ENCODE measurements around the gene GPLD1.

The GPLD1 gene, protein sequence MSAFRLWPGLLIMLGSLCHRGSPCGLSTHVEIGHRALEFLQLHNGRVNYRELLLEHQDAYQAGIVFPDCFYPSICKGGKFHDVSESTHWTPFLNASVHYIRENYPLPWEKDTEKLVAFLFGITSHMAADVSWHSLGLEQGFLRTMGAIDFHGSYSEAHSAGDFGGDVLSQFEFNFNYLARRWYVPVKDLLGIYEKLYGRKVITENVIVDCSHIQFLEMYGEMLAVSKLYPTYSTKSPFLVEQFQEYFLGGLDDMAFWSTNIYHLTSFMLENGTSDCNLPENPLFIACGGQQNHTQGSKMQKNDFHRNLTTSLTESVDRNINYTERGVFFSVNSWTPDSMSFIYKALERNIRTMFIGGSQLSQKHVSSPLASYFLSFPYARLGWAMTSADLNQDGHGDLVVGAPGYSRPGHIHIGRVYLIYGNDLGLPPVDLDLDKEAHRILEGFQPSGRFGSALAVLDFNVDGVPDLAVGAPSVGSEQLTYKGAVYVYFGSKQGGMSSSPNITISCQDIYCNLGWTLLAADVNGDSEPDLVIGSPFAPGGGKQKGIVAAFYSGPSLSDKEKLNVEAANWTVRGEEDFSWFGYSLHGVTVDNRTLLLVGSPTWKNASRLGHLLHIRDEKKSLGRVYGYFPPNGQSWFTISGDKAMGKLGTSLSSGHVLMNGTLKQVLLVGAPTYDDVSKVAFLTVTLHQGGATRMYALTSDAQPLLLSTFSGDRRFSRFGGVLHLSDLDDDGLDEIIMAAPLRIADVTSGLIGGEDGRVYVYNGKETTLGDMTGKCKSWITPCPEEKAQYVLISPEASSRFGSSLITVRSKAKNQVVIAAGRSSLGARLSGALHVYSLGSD

DNA sequence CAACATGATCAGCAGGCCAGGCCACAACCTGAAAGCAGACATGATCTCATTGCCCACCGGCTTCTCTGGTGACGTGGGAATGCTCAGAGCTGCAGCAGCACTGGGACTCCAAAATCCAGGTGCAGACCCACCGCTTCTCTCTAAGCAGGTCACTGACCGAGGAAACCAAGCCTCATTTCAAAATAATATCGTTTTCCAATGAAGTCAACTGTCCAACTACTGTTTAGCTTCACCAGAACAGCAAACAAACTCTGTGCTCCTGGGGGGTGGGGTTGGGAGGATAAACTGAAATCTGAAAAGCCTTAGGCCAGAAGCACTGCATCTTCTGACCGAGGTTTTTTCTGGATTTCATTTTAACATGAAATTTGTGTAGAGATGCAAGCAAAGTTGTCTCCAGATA, at the start of gene GPLD1:
GPLD1 (minus strand) TSS at position 109 of the 400 bp plus-strand sequence; CDS start at position 42, 67 bp downstream.
- ATAC-seq (ENCODE audit: insufficient read depth, low read depth): no peak
- no peak for DNase-seq
- H3K79me2 ChIP-seq (ENCODE audit: insufficient read depth, low read length): 0 out of 2 replicates have a peak, but pooled peaks cover 4% of the 10 kb centered on the region
- no peaks in the 10 kb centered on the region for H3K36me3 ChIP-seq (ENCODE audit: insufficient read depth, low read length)
- no peak within 1 kb of the TSS for H3K4me3 ChIP-seq (ENCODE audit: low read depth in 1 of 2, low read length in 2 of 2)
- TF ChIP-seq CTCF (IDR thresholded peaks at IDR 0.05; ENCODE audit: borderline replicate concordance, extremely low read depth, low read length, poor library complexity, severe bottlenecking) (no peak), EZH2 (IDR thresholded peaks at IDR 0.05; ENCODE audit: borderline replicate concordance, low read depth, low read length, severe bottlenecking) (no peak)
- H3K9ac ChIP-seq (ENCODE audit: low read depth, low read length): no peak within 1 kb of the TSS
- no peaks in the 10 kb centered on the region for H3K27me3 ChIP-seq (ENCODE audit: insufficient read depth, low read length, poor library complexity)
- H3K4me2 ChIP-seq (ENCODE audit: insufficient read depth, low read length): no peak within 1 kb of the TSS
- H3K27ac ChIP-seq (ENCODE audit: low read length): no peak within 1 kb of the TSS
- no peak within 1 kb of the TSS for H2AFZ ChIP-seq (ENCODE audit: low read depth, low read length)
- peaks cover 21% of the 10 kb centered on the region for H3K4me1 ChIP-seq (ENCODE audit: insufficient read depth, low read length)
- H4K20me1 ChIP-seq (ENCODE audit: insufficient read depth, low read length): no peaks in the 10 kb centered on the region
- no peaks in the 10 kb centered on the region for H3K9me3 ChIP-seq (ENCODE audit: insufficient read depth, low read length, severe bottlenecking)

DNA sequence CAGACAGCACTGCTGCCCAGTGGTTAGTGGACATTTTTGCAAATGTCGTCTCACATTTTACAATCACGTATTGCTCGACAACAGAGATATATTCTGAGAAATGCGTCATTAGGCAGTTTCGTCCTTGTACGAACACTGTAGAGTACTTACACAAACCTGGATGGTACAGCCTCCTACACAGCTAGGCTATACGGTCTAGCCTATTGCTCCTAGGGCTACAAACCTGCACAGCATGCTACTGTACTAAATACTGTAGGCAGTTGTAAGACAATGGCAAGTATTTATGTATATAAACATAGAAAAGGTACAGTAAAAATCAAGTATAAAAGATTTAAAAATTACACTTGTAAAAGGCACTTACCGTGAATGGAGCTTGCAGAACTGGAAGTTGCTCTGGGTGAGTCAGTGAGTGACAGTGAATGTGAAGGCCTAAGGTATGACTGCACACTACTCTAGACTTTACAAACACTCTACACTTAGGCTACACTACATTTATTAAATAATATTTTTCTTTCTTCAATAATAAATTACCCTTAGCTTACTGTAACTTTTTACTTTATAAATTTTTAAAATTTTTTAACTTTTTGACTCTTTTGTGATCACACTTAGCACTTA, 48.5 kb upstream of the GPLD1 start:
- no peak overlapping the region for H3K4me2 ChIP-seq (ENCODE audit: insufficient read depth, low read length)

DNA sequence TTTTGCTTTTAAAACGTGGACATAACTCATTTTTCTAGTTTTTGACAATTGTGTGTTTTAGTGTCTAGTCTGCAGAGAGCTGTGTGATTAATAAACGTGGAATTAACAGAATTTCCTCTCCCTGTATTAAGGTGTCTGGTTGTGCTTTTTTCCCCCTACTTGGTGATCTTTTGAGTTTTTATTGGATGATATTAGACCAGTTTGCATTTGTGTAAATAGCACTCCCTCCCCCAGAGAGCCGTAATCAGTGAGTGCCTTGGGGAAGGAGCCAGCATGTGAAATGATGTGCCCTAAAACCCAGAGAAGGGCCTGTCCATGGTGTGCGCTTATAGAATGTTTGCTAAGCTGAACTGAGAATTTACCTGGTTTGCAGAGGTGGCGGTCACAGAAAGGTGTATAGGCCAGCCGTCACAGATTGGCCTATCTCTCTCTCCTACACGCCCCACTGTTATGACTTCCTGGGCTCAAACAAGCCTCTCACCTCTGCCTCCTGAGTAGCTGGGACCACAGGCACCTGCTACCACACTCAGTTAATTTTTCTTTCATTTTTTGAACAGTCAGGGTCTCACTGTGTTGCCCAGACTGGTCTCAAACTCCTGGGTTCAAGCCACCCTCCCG, 47.8 kb upstream of the GPLD1 start:
- TF ChIP-seq EZH2 (IDR thresholded peaks at IDR 0.05; ENCODE audit: borderline replicate concordance, low read depth, low read length, severe bottlenecking): no peak
- no peak for TF ChIP-seq CTCF (IDR thresholded peaks at IDR 0.05; ENCODE audit: borderline replicate concordance, extremely low read depth, low read length, poor library complexity, severe bottlenecking)
- no peak overlapping the region for H3K4me2 ChIP-seq (ENCODE audit: insufficient read depth, low read length)

More for the DNA sequence above, 48.5 kb upstream of the GPLD1 start:
- no peaks in the 10 kb centered on the region for H3K9me3 ChIP-seq (ENCODE audit: insufficient read depth, low read length, severe bottlenecking)
- H3K36me3 ChIP-seq (ENCODE audit: insufficient read depth, low read length): peaks cover 30% of the 10 kb centered on the region
- H3K9ac ChIP-seq (ENCODE audit: low read depth, low read length): no peak overlapping the region
- no peak overlapping the region for H3K27ac ChIP-seq (ENCODE audit: low read length)
- no peak for ATAC-seq (ENCODE audit: insufficient read depth, low read depth)
- no peaks in the 10 kb centered on the region for H4K20me1 ChIP-seq (ENCODE audit: insufficient read depth, low read length)
- no peak for DNase-seq
- H3K4me3 ChIP-seq (ENCODE audit: low read depth in 1 of 2, low read length in 2 of 2): no peak overlapping the region
- TF ChIP-seq CTCF (IDR thresholded peaks at IDR 0.05; ENCODE audit: borderline replicate concordance, extremely low read depth, low read length, poor library complexity, severe bottlenecking) (no peak), EZH2 (IDR thresholded peaks at IDR 0.05; ENCODE audit: borderline replicate concordance, low read depth, low read length, severe bottlenecking) (no peak)
- no peaks in the 10 kb centered on the region for H3K27me3 ChIP-seq (ENCODE audit: insufficient read depth, low read length, poor library complexity)
- H2AFZ ChIP-seq (ENCODE audit: low read depth, low read length): no peak overlapping the region
- H3K79me2 ChIP-seq (ENCODE audit: insufficient read depth, low read length): no peaks in the 10 kb centered on the region
- H3K4me1 ChIP-seq (ENCODE audit: insufficient read depth, low read length): no peaks in the 10 kb centered on the region

More for the DNA sequence above, 47.8 kb upstream of the GPLD1 start:
- ATAC-seq (ENCODE audit: insufficient read depth, low read depth) (no peak), DNase-seq (no peak)
- Histone ChIP-seq H3K36me3 (ENCODE audit: insufficient read depth, low read length) (peaks cover 36% of the 10 kb centered on the region), H3K9ac (ENCODE audit: low read depth, low read length) (no peak overlapping the region), H2AFZ (ENCODE audit: low read depth, low read length) (no peak overlapping the region), H3K4me3 (ENCODE audit: low read depth in 1 of 2, low read length in 2 of 2) (no peak overlapping the region), H3K9me3 (ENCODE audit: insufficient read depth, low read length, severe bottlenecking) (no peaks in the 10 kb centered on the region), H4K20me1 (ENCODE audit: insufficient read depth, low read length) (no peaks in the 10 kb centered on the region), H3K27ac (ENCODE audit: low read length) (no peak overlapping the region), H3K27me3 (ENCODE audit: insufficient read depth, low read length, poor library complexity) (no peaks in the 10 kb centered on the region), H3K4me1 (ENCODE audit: insufficient read depth, low read length) (no peaks in the 10 kb centered on the region), H3K79me2 (ENCODE audit: insufficient read depth, low read length) (no peaks in the 10 kb centered on the region)

Measured in DND-41 (cell line).